Head of caudate nucleus (tissue), 42 donors: Measurements from ENCODE around the gene IGFLR1.
A peak's percentile ranks its signal among the peaks of the same experiment; 100 is the strongest.

Source experiments
- DNase-seq, 42 donors: peaks; one replicate each; pipeline versions ENCODE4 v3.0.0 to v3.0.0-alpha.2; 2020 to 2021; ENCODE audit warnings: mixed read lengths in 7 of 42
- intact Hi-C: fragments of 100-400 bp; cut with DNase I; formaldehyde crosslinking; loops from one replicate; pipeline ENCODE4 v1.15.0; 2022

The IGFLR1 gene, protein sequence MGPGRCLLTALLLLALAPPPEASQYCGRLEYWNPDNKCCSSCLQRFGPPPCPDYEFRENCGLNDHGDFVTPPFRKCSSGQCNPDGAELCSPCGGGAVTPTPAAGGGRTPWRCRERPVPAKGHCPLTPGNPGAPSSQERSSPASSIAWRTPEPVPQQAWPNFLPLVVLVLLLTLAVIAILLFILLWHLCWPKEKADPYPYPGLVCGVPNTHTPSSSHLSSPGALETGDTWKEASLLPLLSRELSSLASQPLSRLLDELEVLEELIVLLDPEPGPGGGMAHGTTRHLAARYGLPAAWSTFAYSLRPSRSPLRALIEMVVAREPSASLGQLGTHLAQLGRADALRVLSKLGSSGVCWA

DNA sequence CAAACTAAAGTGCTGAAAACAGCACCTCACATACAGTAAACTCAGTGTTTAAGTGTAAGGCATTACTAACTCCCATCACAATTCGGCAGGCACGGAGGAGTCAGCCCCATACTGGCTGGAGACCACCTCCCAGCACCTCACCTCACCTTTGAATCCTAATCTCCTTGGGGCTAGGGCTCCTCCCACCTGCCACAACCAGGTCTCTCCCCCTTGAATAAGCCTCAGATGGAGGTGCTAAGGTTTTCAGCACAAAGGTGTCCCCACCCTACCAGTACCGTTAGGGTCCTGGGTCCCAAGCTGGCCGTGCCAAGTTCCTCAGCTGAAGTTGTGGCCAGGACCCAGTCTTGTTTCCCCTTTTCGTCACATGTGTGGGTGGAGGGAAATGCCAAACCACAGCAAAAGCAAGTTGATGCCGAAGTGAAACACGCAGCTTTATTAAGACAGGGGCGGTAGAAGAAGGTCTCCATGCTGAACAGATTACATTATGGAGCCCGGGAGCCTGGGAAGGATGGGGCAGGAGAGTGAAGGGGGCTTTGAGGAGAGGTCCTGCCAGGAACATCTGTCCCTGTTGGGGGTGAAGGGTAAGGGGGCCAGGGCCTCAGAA, at the start of gene IGFLR1:
Gene IGFLR1 (minus strand): TSS at position 332 of the 604 bp plus-strand sequence. CDS start 1,272 bp downstream, outside the sequence.
- intact Hi-C loops: loop anchor here (10.0 kb wide), 1 partner anchor 193 kb away; the partner anchor contains the start of gene LRFN3
- peak in 15 of 42 donors; percentile 15 to 65 (median 36) for DNase-seq

DNA sequence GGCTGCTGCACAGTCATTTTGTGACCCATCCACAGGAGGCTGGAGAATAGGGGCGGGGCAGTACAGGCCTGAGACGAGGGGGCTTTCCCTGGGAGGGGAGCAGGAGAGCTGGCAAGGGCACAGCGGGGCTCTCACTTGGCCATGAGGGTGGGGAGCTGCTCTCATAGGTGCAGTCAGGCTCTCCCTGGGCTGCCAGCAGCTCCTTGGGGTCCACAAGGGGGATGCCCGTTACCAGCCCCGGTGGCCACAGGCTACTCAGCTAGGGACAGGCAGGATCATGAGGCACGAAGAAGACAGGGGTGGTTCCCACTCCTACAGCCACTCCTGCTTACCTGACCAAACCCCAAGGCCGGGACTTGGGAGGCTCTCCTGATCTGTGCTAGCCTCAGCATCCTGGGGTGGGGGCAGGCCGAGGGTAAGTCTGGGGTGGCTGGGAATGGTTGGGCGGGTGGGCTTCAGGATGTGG, 49.6 kb upstream of the IGFLR1 start:
- intact Hi-C loops: no loop called here
- no peak for DNase-seq

DNA sequence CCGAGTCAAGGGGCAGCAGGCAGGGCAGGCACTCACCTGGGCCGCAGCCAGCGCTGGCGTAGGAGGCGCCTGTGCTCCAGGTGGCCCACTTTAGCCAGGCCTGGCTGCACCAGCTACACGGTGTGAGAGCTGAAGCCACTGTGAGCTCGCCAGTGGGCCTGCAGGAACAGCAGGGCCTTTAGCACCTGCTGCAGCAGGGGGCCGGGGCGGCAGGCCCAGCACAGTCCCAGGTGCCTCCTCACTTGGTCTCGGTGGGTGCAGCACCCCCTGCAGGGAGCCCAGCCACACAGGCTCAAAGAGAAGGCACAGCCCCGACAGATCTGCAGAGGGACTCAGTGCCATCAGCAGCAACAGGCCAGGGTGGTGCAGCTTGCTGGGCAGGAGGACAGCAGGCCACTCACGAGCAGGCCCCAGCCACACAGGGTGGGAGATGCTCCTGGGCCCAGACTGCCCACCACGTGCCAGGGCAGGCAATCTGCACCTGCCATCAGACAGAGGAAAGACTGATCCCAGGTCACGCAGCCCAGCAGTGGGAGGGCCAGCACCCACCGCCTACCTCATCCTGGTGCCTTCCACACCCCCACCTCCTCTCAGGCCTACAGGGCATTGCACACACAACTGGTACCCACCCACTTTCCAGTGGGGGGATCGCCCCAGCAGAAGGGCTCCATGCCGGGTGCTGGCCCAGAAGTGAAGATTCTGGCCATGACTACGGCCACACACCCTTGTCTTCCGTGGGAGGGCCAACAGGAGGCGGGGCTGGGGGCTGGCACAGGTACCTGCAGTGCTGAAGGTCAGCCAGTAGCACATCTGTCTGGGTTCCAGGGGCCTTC, 48.9 kb upstream of the IGFLR1 start:
- intact Hi-C loops: no loop called here
- DNase-seq: no peak

DNA sequence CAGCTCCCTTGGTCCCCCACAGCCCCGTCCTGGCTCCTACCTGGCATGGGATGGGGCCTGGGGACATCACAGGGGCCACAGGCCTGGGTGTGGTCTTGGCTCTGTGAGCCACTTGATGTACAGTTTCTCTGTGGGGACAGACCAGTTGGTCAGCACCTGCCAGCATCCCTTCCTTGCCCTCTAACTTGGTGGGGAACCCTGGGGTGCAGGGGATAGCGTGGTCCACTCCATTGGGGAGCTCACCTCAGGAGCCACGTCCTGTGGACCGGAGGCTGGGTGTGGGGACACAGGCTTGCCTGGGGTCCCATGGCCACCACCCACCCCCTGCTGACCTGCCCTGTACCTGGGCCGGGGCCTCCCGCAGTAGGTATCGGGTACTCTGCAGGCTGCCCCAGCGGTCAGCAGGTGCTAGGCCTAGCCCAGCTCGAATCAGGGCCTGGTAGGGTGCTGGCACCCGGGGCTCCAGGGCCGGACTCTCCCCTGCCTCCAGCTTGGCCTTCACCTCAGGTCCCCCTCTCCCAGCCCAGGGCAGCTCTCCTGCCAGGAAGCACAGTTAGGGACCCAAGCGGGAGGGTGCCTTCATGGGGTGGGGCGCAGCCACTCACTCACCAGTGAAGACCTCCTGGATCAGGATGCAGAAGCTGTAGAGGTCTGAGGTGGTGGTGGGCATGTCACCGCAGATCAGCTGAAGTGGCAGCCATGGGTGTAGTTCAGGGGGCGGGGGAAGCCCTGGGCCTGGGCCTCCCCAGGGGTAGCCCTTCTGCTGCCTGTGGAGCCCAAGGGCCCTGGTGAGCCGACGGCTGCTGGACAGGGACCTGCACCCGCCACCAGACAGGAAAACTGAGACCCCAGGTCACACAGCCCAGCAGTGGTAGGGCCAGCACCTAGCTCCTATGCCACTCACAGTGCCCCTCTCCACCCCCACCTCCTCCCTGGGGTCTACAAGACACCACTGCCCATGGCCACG, 48.0 kb upstream of the IGFLR1 start:
- no peak for DNase-seq

DNA sequence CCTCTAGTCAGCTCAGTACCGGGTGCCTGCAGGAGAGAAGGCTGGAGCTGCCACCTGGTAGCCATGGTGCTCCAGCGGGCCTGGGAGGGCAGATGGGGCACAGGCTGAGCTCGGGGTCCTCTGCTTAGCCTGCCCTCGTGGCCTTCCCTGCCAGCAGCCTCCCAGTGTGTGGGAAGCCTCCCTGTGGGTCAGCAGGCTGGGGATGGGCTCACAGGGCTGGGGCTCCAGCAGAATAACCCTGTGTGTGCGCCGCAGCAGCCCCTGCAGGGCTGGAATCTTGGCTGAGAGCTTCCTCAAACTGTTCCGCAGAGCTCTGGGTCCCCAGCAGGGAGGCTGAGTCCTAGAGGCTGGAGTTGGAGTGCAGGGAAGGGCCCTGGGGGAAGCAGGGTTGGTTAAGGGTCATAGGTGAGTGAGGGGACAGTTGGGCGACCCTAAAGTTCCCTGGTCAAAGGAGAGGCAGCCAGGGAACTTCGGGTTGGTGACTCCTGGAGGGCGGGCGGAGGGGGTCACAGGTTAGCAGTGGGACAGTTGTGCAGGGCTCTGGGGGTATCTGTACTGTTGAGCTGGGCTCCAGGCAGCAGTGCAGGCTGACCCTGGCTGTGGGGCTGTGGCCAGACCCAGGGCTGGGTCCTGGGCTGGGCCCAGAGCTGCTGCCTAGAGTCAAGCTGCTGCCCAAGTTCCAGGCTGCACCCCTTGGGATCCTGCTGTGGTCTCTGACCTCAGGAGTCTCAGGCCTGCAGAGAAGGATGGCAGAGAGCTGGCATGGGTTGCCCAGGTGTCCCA, 47.1 kb upstream of the IGFLR1 start:
- intact Hi-C loops: no loop called here
- DNase-seq: no peak

More for the DNA sequence above, 48.0 kb upstream of the IGFLR1 start:
- intact Hi-C loops: no loop called here

DNA sequence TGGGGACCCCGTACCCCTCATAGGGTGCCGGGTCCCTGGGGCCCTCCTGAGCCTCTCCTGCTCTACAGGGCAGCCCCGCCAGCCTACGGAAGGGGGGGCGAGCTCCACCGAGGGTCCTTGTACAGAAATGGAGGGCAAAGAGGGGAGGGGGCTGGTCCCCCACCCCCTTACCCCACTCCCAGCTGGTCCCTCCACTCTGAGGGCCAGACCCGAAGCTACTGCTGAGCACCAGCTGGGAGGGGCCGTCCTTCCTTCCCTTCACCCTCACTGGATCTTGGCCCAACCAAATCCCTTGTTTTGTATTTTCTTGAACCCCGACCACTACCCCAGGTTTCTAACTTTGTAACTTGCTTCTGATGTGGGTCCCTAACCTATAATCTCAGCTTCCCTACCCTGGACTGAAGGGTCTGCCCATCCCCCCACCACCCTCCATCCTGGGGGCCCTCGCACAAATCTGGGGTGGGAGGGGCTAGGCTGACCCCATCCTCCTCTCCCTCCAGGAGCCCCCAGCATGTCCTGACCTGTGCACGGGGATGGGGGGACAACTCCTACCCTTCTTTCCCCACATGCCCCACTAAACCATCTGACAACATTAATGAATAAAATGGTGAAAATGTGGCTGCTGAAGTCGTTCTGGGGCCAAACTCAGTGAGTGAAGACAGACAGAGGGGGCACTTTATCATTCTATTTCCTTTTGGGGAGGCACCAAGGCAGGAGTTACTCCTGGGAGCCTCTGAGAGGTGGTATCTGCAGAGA, 46.1 kb upstream of the IGFLR1 start:
- DNase-seq: no peak

DNA sequence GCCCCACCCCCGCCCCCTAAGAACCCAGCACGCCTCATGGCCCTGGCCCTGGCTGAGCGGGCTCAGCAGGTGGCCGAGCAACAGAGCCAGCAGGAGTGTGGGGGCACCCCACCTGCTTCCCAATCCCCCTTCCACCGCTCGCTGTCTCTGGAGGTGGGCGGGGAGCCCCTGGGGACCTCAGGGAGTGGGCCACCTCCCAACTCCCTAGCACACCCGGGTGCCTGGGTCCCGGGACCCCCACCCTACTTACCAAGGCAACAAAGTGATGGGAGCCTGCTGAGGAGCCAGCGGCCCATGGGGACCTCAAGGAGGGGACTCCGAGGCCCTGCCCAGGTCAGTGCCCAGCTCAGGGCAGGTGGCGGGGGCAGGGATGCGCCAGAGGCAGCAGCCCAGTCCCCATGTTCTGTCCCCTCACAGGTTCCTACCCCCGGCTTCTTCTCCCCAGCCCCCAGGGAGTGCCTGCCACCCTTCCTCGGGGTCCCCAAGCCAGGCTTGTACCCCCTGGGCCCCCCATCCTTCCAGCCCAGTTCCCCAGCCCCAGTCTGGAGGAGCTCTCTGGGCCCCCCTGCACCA, 45.1 kb upstream of the IGFLR1 start:
- intact Hi-C loops: no loop called here

More for the DNA sequence above, 46.1 kb upstream of the IGFLR1 start:
- intact Hi-C loops: no loop called here

DNA sequence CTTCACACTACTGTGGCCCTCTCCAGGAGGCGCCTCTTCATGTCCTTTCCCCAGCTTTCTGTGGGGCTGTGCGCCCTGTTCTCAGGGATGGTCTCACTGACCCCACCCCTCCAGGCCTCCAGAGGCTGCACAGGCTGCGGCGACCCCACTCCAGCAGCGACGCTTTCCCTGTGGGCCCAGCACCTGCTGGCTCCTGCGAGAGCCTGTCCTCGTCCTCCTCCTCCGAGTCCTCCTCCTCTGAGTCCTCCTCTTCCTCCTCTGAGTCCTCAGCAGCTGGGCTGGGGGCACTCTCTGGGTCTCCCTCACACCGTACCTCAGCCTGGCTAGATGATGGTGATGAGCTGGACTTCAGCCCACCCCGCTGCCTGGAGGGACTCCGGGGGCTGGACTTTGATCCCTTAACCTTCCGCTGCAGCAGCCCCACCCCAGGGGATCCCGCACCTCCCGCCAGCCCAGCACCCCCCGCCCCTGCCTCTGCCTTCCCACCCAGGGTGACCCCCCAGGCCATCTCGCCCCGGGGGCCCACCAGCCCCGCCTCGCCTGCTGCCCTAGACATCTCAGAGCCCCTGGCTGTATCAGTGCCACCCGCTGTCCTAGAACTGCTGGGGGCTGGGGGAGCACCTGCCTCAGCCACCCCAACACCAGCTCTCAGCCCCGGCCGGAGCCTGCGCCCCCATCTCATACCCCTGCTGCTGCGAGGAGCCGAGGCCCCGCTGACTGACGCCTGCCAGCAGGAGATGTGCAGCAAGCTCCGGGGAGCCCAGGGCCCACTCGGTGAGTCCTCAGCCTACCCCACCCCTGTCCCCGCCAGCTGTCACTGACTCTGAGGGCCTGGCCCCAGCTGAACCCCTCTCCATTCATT, 44.3 kb upstream of the IGFLR1 start:
- intact Hi-C loops: no loop called here

More for the DNA sequence above, 45.1 kb upstream of the IGFLR1 start:
- no peak for DNase-seq

DNA sequence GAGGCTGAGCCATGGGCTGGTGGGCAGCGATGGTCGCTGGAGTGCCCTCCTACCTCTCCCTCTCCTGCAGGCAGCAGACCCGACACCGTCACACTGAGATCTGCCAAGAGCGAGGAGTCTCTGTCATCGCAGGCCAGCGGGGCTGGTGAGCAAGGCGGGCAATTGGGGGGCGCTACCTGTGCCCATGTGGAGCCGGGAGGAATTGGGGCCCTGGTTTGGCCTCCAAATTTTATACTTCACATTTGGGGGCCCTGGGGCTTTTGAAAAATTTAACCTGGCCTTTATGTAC, 43.0 kb upstream of the IGFLR1 start:
- DNase-seq: no peak
- intact Hi-C loops: no loop called here

More for the DNA sequence above, 44.3 kb upstream of the IGFLR1 start:
- DNase-seq: no peak

DNA sequence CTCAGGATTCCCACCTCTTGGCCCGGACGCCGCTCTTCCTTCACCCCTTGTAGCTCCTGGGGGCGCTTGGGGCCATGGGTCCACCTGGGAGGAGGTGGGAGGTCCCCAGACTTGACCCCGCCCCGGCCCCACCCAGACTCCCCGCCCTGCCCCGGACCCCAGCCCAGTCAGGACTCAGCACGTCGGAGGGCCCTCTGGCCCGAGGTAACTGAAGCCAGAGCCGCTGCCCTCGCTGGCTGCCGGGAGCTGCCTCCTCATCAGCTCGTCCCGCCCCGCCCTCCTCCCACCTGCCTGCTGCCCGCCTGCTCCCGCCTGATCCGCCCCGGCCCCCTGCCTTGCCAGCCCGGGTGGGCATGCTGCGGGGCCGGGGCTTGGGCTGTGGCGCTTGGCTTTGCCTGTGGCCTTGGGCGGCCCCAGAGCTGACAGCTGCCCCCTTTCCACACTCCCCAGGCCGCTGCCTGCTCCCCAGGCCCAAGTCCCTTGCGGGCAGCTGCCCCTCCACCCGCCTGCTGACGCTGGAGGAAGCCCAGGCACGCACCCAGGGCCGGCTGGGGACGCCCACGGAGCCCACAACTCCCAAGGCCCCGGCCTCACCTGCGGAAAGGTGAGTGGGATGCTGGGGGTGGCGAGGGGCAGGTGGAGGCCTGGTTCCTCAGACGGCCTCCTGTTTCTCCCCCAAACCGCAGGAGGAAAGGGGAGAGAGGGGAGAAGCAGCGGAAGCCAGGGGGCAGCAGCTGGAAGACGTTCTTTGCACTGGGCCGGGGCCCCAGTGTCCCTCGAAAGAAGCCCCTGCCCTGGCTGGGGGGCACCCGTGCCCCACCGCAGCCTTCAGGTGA, 42.5 kb upstream of the IGFLR1 start:
- intact Hi-C loops: no loop called here
- no peak for DNase-seq

DNA sequence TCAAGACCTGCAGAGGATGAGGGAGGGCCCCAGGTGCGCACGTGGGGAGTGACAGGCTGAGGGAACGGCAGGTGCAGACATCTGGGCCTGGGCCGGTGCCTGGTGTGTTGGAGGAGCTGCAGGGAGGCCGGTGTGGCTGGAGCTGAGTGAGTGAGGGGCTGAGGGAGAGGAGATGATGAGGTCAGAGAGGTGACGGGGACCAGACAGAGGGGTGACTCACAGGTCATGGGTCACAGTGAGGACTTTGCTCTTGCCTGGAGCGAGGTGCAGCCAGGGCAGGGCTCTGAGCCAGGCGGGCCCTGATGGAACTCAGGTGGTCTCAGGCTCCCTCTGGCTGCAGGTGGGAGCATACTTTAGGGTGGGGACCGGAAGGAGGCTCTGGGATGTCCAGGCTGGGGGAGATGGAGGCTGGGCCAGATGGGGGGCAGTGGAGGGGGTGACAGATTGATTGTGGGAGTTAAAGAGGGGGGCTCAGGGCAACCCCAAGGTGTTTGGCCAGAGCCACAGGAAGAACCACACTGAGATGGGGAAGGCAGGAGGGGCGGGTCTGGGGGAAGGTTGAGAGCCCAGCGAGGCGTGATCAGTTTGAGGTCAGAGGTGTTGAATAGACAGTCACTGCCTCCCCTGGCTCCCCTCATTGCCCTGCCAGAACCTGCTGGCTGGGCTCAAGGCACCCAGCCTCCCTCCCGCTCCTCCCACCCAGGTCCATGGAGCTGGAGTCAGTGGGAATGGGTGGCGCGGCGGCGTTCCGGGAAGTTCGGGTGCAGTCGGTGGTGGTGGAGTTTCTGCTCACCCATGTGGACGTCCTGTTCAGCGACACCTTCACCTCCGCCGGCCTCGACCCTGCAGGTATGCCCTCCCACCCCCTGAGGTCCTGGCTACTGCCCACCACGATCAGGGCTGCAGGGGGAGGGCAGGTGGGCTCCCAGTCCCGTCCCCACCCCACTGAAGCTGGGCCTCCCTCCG, 41.5 kb upstream of the IGFLR1 start:
- DNase-seq: peak in 3 of 42 donors; percentile 29 to 47 (median 37)
- intact Hi-C loops: no loop called here

DNA sequence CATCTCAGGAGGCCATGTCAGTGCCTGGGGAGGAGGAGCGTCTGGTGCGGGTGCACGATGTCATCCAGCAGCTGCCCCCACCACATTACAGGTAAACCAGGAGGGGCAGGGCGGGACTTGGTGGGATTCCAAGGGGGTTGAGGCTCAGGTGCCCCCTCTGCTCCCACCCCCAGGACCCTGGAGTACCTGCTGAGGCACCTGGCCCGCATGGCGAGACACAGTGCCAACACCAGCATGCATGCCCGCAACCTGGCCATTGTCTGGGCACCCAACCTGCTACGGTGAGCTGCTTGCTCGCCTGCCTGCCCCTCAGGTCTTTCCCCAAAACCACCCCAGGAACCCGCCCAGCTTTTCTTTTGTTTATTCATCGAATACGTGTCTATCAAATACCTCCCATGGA, 40.3 kb upstream of the IGFLR1 start:
- intact Hi-C loops: no loop called here
- no peak for DNase-seq

DNA sequence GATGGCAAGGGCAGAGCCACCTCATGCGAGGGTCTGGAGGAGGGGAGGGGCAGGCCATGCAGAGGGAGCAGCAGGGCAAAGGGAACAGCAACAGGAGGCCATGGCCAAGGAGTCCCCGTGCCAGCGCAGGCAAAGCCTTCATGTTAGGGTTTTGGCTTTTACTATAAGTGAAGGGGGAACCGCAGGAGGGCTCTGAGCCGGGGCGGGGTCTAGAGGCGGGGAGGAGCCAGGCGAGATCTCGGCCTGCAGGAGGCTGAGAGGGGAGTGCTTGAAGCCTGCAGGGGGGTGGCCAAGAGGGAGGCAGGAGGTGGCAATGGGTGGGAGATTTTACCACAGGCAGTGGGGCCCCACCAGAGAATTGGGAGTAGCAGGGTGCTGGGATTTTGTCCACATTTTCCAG, 39.4 kb upstream of the IGFLR1 start:
- intact Hi-C loops: no loop called here
- DNase-seq: no peak

DNA sequence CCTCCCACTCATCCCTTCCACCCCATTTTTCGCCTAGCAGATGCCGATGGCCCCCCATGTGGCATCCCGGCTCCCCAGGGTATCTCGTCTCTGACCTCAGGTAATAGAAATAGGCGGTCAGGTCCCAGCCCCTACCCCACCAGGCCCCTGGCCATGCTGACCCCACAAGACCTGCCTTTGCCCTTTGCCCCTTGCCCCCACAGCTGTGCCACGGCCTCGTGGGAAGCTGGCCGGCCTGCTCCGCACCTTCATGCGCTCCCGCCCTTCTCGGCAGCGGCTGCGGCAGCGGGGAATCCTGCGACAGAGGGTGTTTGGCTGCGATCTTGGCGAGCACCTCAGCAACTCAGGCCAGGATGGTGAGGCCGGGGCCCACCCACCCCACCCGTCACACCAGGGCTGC, 38.5 kb upstream of the IGFLR1 start:
- intact Hi-C loops: no loop called here
- no peak for DNase-seq
